Left lung (tissue), 10 donors: ENCODE measurements around the gene SNX3. TPM values are rescaled to one million over a fixed set of nuclear protein-coding genes. Genes with fewer than 3 reads are reported as not detected.

Experiments
- ATAC-seq: fragments of 200-7000 bp; cut with Tn5 transposase; one replicate; pipeline ENCODE4 v1.9.1; 2020; ENCODE audit warnings: moderate library complexity
- DNase-seq, 4 donors: peaks; one replicate each; pipeline ENCODE4 v3.0.0-alpha.2; 2013 to 2020
- H3K27ac ChIP-seq, 2 donors: fragments of 200-600 bp; sonication (generic) in 1 of 2; one replicate each; pipeline versions ENCODE4 v1.5.0 to v1.8.0; 2020 to 2021
- H3K27me3 ChIP-seq, 2 donors: fragments of 200-600 bp; sonication (generic) in 1 of 2; one replicate each; pipeline versions ENCODE4 v1.5.0 to v1.8.0; 2020 to 2021
- H3K36me3 ChIP-seq, 2 donors: fragments of 200-600 bp; sonication (generic) in 1 of 2; one replicate each; pipeline versions ENCODE4 v1.5.0 to v1.8.0; 2020 to 2021
- H3K4me1 ChIP-seq, 2 donors: fragments of 200-600 bp; one replicate each; pipeline ENCODE4 v1.8.0; 2021
- H3K4me3 ChIP-seq, 2 donors: fragments of 200-600 bp; sonication (generic) in 1 of 2; one replicate each; pipeline versions ENCODE4 v1.5.0 to v1.8.0; 2020 to 2021; ENCODE audit warnings: mild to moderate bottlenecking in 1 of 2
- H3K9me3 ChIP-seq, 2 donors: fragments of 200-600 bp; sonication (generic) in 1 of 2; one replicate each; pipeline versions ENCODE4 v1.5.0 to v1.8.0; 2020 to 2021
- intact Hi-C, 2 donors: fragments of 100-400 bp; cut with DNase I; formaldehyde crosslinking; loops; one replicate each; pipeline versions ENCODE4 v1.11.2 to v1.14.2; 2022
- polyA plus RNA-seq, 6 donors: library from polyadenylated mRNA; unstranded; fragments of 120-200 nt; gene quantifications; one replicate each; pipeline ENCODE4 v1.2.1, GENCODE V29; 2013; ENCODE audit not compliant: insufficient read length in 6 of 6
- total RNA-seq, 2 donors: library from RNA; stranded (reverse); fragmentation: NEBNext Ultra II Directional; extraction: Animal tissue kit (Norgen Biotek cat#: 25700); gene quantifications; one replicate each; pipeline ENCODE4 v1.2.1, GENCODE V29; 2021
- TF ChIP-seq, protein P1 (sequence below), 2 donors: fragments of 200-600 bp; sonication (generic) in 1 of 2; IDR thresholded peaks; one replicate each; pipeline versions ENCODE4 v1.5.0 to v1.8.0; 2021; ENCODE audit warnings: antibody characterized with exemption in 2 of 2
- donor health status: DM: no; HTN: yes; CAD: no.
- donor health status: DM: no; HTN: no; CAD: no.

Gene SNX3
- total and polyA plus RNA-seq, 8 donors, result 196 to 284 (median 232) TPM

DNA sequence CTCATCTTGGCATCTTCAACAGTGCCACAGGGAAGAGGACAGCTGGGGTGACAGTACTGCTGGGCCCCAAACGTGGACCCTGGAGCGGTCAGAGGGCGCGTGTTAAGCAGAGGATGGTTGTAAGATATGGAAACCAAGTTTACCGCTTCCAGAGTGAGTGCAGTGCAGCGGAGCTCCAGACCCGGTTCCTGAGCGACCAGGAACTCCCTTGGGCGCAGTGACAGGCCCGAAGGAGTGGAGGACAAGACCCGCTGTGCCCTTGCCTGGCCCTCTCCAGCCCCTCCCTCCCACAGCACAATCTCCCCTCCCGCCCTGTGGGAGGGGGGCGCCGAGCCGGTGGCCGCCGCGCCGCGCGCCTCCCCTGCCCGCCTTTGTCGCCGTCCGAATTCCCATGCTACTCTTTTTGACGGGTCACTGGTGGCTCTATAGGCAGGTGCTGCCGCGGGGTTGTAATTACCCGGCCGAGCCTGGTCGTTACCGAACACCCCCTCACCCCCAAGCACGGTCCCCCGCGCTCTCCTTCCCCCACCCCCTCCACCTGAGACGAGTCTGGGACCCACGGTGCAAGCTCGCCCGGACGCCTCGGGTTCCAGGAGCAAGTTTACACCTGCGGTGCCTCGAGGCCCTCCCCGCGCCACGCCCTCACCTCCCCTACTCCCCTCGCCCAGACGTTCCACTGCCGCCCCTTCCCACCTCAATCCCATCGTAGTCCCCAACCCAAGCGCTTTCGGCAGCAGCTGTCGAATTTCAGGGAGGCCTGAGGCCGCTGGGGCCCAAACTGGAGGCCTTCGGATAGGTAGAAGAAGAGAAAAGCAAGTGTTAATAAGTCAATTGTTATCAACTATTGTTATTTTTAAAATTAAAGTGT, 91.1 kb downstream of the SNX3 start:
- H3K9me3 ChIP-seq, result no peaks in the 10 kb centered on the region
- peaks cover 15 to 50% of the 10 kb centered on the region in 2 donors for H3K4me1 ChIP-seq
- H3K27ac ChIP-seq, result no peak overlapping the region
- no peaks in the 10 kb centered on the region for H3K36me3 ChIP-seq
- intact Hi-C loops, result no loop called here
- H3K4me3 ChIP-seq, result no peak overlapping the region
- H3K27me3 ChIP-seq, result peaks cover 100% of the 10 kb centered on the region in 2 donors
- TF ChIP-seq, protein P1, sequence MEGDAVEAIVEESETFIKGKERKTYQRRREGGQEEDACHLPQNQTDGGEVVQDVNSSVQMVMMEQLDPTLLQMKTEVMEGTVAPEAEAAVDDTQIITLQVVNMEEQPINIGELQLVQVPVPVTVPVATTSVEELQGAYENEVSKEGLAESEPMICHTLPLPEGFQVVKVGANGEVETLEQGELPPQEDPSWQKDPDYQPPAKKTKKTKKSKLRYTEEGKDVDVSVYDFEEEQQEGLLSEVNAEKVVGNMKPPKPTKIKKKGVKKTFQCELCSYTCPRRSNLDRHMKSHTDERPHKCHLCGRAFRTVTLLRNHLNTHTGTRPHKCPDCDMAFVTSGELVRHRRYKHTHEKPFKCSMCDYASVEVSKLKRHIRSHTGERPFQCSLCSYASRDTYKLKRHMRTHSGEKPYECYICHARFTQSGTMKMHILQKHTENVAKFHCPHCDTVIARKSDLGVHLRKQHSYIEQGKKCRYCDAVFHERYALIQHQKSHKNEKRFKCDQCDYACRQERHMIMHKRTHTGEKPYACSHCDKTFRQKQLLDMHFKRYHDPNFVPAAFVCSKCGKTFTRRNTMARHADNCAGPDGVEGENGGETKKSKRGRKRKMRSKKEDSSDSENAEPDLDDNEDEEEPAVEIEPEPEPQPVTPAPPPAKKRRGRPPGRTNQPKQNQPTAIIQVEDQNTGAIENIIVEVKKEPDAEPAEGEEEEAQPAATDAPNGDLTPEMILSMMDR (IDR thresholded peaks at IDR 0.05), result no peak
- no peak for DNase-seq
- ATAC-seq, result peak; percentile 19

DNA sequence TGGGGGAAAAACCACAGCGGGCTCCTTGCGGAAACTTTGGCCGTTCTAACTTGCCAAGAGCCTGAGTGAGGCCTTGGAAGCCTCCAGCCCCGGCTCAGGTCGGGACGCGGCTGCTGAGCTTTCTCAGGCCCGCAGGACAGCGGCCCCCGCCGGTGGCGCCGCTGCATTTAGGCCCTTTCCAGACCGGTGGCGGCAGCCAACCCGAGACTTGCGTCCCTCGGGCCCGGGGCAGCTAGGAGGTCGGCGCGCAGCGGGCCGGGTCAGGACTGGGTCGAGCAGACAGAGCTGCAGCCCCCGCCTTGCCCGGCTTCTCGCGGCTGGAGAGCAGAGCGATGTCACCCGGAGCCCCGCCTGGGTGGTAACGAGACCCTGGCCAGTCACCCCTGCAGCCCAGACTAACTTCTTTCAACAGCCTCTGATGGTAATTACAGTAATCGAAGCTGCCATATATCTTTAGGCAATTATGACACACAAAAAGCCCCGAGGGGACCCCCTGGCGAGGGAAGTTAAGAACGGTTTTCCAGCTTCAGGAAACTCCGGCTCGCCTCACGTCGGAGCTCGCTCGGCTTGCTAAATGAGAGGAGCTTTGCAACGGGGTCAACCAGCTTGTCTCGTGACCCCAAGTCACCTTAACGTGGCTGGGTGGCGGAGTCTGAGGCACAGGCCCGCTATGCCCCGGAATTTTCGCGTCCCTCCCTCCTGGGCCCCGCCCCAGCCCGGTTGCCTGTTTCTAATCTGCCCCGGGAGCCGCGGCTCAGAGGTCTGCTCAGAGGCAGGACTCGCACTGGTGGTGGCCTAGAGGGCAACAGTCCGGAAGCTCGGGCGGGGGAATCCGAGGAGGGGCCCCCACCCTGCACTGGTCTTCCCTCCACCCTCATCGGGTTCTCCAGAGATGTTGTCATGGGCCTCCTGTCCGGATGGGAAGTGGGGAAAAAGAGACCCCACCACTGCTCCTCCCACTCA, 92.1 kb downstream of the SNX3 start:
- DNase-seq, result peak in 2 of 4 donors; percentile 47 to 89
- intact Hi-C loops, result no loop called here
- H3K9me3 ChIP-seq, result no peaks in the 10 kb centered on the region
- peaks cover 16 to 55% of the 10 kb centered on the region in 2 donors for H3K4me1 ChIP-seq
- H3K4me3 ChIP-seq, result peak overlapping the region in 1 of 2 donors; percentile 15
- no peaks in the 10 kb centered on the region for H3K36me3 ChIP-seq
- TF ChIP-seq, protein P1 (IDR thresholded peaks at IDR 0.05), result no peak
- peak; percentile 81 for ATAC-seq
- peaks cover 100% of the 10 kb centered on the region in 2 donors for H3K27me3 ChIP-seq
- no peak overlapping the region for H3K27ac ChIP-seq

DNA sequence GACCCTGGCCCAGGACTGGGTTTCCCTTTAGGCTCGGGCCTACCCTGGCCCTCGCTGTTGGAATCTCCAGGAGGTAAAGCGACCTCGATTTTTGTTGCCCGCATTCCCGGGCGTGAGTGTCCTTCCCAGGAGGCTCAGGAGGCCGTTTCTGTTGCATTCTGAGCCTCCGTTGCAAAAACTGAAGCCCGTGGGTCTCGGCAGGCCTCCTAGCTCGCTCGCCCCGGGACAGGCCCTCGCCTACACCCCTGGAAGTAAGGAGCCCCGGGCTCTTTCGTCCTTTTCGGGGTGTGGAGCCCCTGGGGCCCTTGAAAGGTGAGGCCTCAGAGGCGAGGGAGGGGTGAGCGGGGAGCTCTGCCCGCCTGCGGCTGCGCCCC, 92.8 kb downstream of the SNX3 start:
- peaks cover 100% of the 10 kb centered on the region in 2 donors for H3K27me3 ChIP-seq
- H3K4me3 ChIP-seq, result peak overlapping the region in 1 of 2 donors; percentile 15
- DNase-seq, result peak in 1 of 4 donors; percentile 66
- intact Hi-C loops, result no loop called here
- H3K36me3 ChIP-seq, result no peaks in the 10 kb centered on the region
- TF ChIP-seq, protein P1 (IDR thresholded peaks at IDR 0.05), result no peak
- ATAC-seq, result no peak
- H3K4me1 ChIP-seq, result peaks cover 16 to 55% of the 10 kb centered on the region in 2 donors
- no peaks in the 10 kb centered on the region for H3K9me3 ChIP-seq
- no peak overlapping the region for H3K27ac ChIP-seq

DNA sequence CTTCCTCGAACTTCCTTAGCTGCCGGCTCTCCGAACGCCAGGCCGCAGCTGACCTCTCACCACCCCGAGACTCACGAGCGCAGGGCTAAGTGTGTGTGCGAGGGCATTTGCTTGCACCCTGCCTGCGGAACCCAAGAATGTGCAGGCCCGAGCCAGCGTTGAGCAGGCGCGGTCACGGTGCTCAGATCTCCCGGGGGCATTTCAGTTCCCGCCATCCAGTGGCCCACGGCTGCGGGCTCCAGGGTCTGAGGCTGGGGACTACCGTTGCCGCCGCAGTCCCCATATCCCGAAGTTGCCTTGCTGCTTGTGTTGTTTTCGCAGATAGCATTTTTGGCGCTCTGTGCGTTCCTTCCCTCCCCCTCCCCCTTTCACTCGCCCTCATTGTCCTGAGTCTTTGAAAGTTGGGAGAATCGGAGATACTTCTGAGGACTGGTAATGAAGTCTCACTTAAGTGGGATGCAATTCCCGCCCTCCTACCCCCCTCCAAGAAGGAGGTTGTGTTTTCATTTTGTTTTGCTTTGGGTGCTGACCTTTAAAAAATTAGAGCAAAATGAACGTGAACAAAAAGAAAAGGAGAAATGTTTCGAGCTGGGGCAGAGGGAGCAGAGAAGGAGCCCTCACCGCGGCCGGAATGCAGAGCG, 93.3 kb downstream of the SNX3 start:
- ATAC-seq (no peak), DNase-seq (peak in 1 of 4 donors; percentile 76)
- peaks cover 16 to 55% of the 10 kb centered on the region in 2 donors for H3K4me1 ChIP-seq
- intact Hi-C loops, result no loop called here
- H3K36me3 ChIP-seq, result no peaks in the 10 kb centered on the region
- H3K9me3 ChIP-seq, result no peaks in the 10 kb centered on the region
- peaks cover 100% of the 10 kb centered on the region in 2 donors for H3K27me3 ChIP-seq
- no peak overlapping the region for H3K4me3 ChIP-seq
- H3K27ac ChIP-seq, result no peak overlapping the region
- TF ChIP-seq, protein P1 (IDR thresholded peaks at IDR 0.05), result no peak
